Body of pancreas (tissue), 4 donors: ENCODE results near the gene ANKRD12. TPM values are rescaled to one million over a fixed set of nuclear protein-coding genes. Genes with fewer than 3 reads are reported as not detected.
"Not testable (repeated sequence)": the region's sequence is repeated elsewhere in the genome, so short reads cannot be mapped to it uniquely, and the experiment has no call there.

Experiments used
- ATAC-seq: fragments of 150-250 bp; one replicate; pipeline ENCODE4 v1.9.1; 2016
- DNase-seq, 4 donors: peaks; one replicate each; pipeline ENCODE4 v3.0.0-alpha.2; 2019
- H3K27ac ChIP-seq, 4 donors: fragments of 200-600 bp; sonication (generic); 1 replicate in 3 of 4; 2 replicates in 1 of 4; pipeline versions ENCODE4 v1.5.1 to v1.6.1; 2016 to 2019; ENCODE audit warnings: mild to moderate bottlenecking in 1 of 4, mixed read lengths in 1 of 4, moderate library complexity in 1 of 4
- H3K27me3 ChIP-seq, 2 donors: fragments of 200-600 bp; sonication (generic); one replicate each; pipeline ENCODE4 v1.6.0; 2016; ENCODE audit warnings: mild to moderate bottlenecking in 1 of 2
- H3K36me3 ChIP-seq, 2 donors: fragments of 200-600 bp; sonication (generic); replicated peaks in 1 of 2; 2 replicates each; pipeline ENCODE4 v1.5.1; 2016; ENCODE audit warnings: low read depth in 2 of 2; ENCODE audit not compliant: insufficient read depth in 1 of 2
- H3K4me1 ChIP-seq: fragments of 200-600 bp; sonication (generic); one replicate; pipeline ENCODE4 v1.6.0; 2016
- H3K4me3 ChIP-seq, 2 donors: fragments of 200-600 bp; sonication (generic); 1 replicate in 1 of 2; 2 replicates in 1 of 2; pipeline ENCODE4 v1.5.1; 2016 to 2019
- H3K9me3 ChIP-seq, 3 donors: fragments of 200-600 bp; sonication (generic); 1 replicate in 2 of 3; 2 replicates in 1 of 3; pipeline ENCODE4 v1.5.1; 2016
- POLR2A ChIP-seq, 3 donors: fragments of 450-650 bp; IDR thresholded peaks; one replicate each; pipeline ENCODE4 v1.6.1; 2016; ENCODE audit warnings: antibody characterized with exemption in 3 of 3, mild to moderate bottlenecking in 2 of 3
- WGBS, 2 donors: methylation state at CpG; one replicate each; pipeline ENCODE4 v1.1.5; 2017; 5-methylcytosine and 5-hydroxymethylcytosine counted together
- intact Hi-C: fragments of 100-400 bp; cut with DNase I; formaldehyde crosslinking; loops from one replicate; pipeline ENCODE4 v1.15.1; 2023
- total RNA-seq, 2 donors: library from RNA; depleted of rRNA; stranded (reverse); fragments of >200 nt; gene quantifications; one replicate each; pipeline ENCODE4 v1.1.0, GENCODE V29; 2016
- TF ChIP-seq, protein P1 (sequence below), 7 experiments: fragments of 450-650 bp in 4 of 7; fragments of 200-600 bp in 3 of 7; sonication (generic) in 3 of 7; IDR thresholded peaks; one replicate each; pipeline ENCODE4 v1.5.1; 2016 to 2019; ENCODE audit warnings: antibody characterized with exemption in 7 of 7

Gene ANKRD12
- total RNA-seq, 2 donors from 2014 or later, result 25.4 to 32.9 TPM

GRCh38 chr18:9156604-9157249 lies 20.1 kb downstream of the ANKRD12 start:
- DNase-seq (no peak), ATAC-seq (no peak)
- TF ChIP-seq, protein P1, sequence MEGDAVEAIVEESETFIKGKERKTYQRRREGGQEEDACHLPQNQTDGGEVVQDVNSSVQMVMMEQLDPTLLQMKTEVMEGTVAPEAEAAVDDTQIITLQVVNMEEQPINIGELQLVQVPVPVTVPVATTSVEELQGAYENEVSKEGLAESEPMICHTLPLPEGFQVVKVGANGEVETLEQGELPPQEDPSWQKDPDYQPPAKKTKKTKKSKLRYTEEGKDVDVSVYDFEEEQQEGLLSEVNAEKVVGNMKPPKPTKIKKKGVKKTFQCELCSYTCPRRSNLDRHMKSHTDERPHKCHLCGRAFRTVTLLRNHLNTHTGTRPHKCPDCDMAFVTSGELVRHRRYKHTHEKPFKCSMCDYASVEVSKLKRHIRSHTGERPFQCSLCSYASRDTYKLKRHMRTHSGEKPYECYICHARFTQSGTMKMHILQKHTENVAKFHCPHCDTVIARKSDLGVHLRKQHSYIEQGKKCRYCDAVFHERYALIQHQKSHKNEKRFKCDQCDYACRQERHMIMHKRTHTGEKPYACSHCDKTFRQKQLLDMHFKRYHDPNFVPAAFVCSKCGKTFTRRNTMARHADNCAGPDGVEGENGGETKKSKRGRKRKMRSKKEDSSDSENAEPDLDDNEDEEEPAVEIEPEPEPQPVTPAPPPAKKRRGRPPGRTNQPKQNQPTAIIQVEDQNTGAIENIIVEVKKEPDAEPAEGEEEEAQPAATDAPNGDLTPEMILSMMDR (IDR thresholded peaks at IDR 0.05), result no peak
- TF ChIP-seq POLR2A (IDR thresholded peaks at IDR 0.05), result no peak
- 89 to 90% methylated on average over 4 of the region's 4 CpGs for WGBS, 2 donors
- Histone ChIP-seq H3K4me1 (peaks cover 32% of the 10 kb centered on the region), H3K27me3 (no peaks in the 10 kb centered on the region), H3K27ac (no peak overlapping the region), H3K4me3 (no peak overlapping the region), H3K9me3 (no peaks in the 10 kb centered on the region), H3K36me3 (no peaks in the 10 kb centered on the region)
- intact Hi-C loops, result no loop called here

- Histone ChIP-seq H3K9me3 (no peaks in the 10 kb centered on the region), H3K27me3 (no peaks in the 10 kb centered on the region), H3K4me1 (peaks cover 24% of the 10 kb centered on the region), H3K36me3 (no peaks in the 10 kb centered on the region), H3K4me3 (no peak overlapping the region), H3K27ac (no peak overlapping the region)
- 7 to 14% methylated on average over 2 of the region's 2 CpGs for WGBS, 2 donors
- TF ChIP-seq, protein P1 (IDR thresholded peaks at IDR 0.05), result no peak
- no peak for TF ChIP-seq POLR2A (IDR thresholded peaks at IDR 0.05)
- ATAC-seq, result no peak
- intact Hi-C loops, result no loop called here
- DNase-seq, result no peak
Observed at GRCh38 chr18:9157806-9158205, 21.2 kb downstream of the ANKRD12 start.

- TF ChIP-seq, protein P1 (IDR thresholded peaks at IDR 0.05), result no peak
- TF ChIP-seq POLR2A (IDR thresholded peaks at IDR 0.05), result no peak
- ATAC-seq, result no peak
- Histone ChIP-seq H3K9me3 (no peaks in the 10 kb centered on the region), H3K27ac (no peak overlapping the region), H3K4me1 (peaks cover 13% of the 10 kb centered on the region), H3K4me3 (no peak overlapping the region), H3K36me3 (no peaks in the 10 kb centered on the region), H3K27me3 (no peaks in the 10 kb centered on the region)
- WGBS, 2 donors, result 87 to 100% methylated on average over 1 to 4 of the region's 4 CpGs
- DNase-seq, result no peak
- intact Hi-C loops, result no loop called here
Observed at GRCh38 chr18:9160014-9160413, 23.4 kb downstream of the ANKRD12 start.

DNA sequence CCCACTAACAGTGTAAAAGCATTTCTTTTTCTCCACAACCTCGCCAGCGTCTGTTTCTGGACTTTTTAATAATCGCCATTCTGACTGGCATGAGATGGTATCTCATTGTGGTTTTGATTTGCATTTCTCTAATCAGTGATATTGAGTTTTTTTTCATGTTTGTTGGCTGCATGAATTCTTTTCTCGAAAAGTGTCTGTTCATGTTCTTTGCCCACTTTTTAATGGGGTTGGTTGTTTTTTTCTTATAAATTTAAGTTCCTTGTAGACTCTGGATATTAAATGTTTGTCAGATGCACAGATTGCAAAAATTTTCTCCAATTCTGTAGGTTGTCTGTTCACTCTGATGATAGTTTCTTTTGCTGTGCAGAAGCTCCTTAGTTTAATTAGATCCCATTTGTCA lies 26.1 kb downstream of the ANKRD12 start:
- peaks cover 13% of the 10 kb centered on the region for H3K4me1 ChIP-seq
- intact Hi-C loops, H3K36me3 ChIP-seq, H3K4me3 ChIP-seq, ATAC-seq, H3K27me3 ChIP-seq, H3K9me3 ChIP-seq, DNase-seq, H3K27ac ChIP-seq: not testable (repeated sequence)
- 91 to 97% methylated on average over 4 of the region's 4 CpGs for WGBS, 2 donors

GRCh38 chr18:9164149-9164548 lies 27.6 kb downstream of the ANKRD12 start:
- DNase-seq, intact Hi-C loops, H3K27ac ChIP-seq, ATAC-seq, H3K4me3 ChIP-seq, H3K9me3 ChIP-seq, H3K36me3 ChIP-seq, H3K27me3 ChIP-seq, H3K4me1 ChIP-seq: not testable (repeated sequence)

- ATAC-seq, intact Hi-C loops, H3K4me1 ChIP-seq, H3K27me3 ChIP-seq, DNase-seq, H3K9me3 ChIP-seq, H3K36me3 ChIP-seq, H3K4me3 ChIP-seq, H3K27ac ChIP-seq: not testable (repeated sequence)
- 100% methylated on average over 1 of the region's 3 CpGs; no CpG with 5 or more reads in 1 of the 2 donors for WGBS, 2 donors
Observed at GRCh38 chr18:9165883-9166282, 29.3 kb downstream of the ANKRD12 start.

DNA sequence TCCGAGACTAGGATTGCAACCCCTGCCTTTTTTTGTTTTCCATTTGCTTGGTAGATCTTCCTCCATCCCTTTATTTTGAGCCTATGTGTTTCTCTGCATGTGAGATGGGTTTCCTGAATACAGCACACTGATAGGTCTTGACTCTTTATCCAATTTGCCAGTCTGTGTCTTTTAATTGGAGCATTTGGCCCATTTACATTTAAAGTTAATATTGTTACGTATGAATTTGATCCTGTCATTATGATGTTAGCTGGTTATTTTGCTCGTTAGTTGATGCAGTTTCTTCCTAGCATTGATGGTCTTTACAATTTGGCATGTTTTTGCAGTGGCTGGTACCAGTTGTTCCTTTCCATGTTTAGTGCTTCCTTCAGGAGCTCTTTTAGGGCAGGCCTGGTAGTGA lies 32.9 kb downstream of the ANKRD12 start:
- H3K36me3 ChIP-seq, H3K27me3 ChIP-seq, DNase-seq, H3K4me1 ChIP-seq, H3K27ac ChIP-seq, intact Hi-C loops, H3K9me3 ChIP-seq, ATAC-seq, H3K4me3 ChIP-seq: not testable (repeated sequence)
- 95 to 98% methylated on average over 3 of the region's 3 CpGs for WGBS, 2 donors

- H3K4me1 ChIP-seq, ATAC-seq, DNase-seq, H3K27ac ChIP-seq, H3K36me3 ChIP-seq, intact Hi-C loops, H3K27me3 ChIP-seq, H3K4me3 ChIP-seq, H3K9me3 ChIP-seq: not testable (repeated sequence)
- 81 to 85% methylated on average over 3 of the region's 3 CpGs for WGBS, 2 donors
Observed at GRCh38 chr18:9171919-9172318, 35.3 kb downstream of the ANKRD12 start.
